ENCODE measurements around the gene SDC3.

DNA sequence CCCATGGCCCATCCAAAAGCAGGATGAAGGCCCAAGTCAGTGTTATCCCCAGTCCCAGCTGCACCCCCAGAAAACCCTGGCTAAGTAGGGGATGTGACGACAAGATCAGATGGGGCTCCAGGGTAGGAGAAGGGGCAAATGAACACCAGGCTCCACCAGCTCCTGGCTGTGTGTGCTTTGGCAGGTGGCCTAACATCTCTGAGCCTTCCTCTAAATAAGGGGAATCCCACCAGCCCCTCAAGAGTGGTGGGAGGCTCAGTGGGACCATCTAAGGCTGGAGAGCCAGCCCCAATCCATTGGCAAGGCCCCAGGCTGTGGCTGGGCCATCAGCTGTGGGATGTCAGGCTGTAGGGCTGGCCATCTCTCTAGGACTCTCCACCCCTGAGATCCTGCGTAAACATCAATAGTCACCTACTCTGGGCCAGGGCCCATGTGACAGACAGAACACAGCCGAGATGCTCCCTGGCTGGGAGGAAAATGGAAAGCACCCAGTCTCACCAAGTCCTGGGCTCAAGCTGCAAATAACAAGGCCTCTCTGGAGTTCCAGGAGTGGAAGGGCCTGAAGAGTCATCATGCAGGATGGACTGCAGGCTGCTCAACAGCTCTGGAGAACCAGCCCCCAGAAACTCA is 7.5 kb downstream of the SDC3 start:
- TF ChIP-seq SP1 (CRISPR knock-in tag; conservative IDR thresholded peaks at IDR 0.05), result no peak
- no peak for TF ChIP-seq MAX (CRISPR knock-in tag; IDR thresholded peaks at IDR 0.05)
- no peak for TF ChIP-seq NFYB (CRISPR knock-in tag; conservative IDR thresholded peaks at IDR 0.05; ENCODE audit: low read depth)
- TF ChIP-seq, protein P1, sequence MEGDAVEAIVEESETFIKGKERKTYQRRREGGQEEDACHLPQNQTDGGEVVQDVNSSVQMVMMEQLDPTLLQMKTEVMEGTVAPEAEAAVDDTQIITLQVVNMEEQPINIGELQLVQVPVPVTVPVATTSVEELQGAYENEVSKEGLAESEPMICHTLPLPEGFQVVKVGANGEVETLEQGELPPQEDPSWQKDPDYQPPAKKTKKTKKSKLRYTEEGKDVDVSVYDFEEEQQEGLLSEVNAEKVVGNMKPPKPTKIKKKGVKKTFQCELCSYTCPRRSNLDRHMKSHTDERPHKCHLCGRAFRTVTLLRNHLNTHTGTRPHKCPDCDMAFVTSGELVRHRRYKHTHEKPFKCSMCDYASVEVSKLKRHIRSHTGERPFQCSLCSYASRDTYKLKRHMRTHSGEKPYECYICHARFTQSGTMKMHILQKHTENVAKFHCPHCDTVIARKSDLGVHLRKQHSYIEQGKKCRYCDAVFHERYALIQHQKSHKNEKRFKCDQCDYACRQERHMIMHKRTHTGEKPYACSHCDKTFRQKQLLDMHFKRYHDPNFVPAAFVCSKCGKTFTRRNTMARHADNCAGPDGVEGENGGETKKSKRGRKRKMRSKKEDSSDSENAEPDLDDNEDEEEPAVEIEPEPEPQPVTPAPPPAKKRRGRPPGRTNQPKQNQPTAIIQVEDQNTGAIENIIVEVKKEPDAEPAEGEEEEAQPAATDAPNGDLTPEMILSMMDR (IDR thresholded peaks at IDR 0.05), result no peak
- TF ChIP-seq, protein P2, sequence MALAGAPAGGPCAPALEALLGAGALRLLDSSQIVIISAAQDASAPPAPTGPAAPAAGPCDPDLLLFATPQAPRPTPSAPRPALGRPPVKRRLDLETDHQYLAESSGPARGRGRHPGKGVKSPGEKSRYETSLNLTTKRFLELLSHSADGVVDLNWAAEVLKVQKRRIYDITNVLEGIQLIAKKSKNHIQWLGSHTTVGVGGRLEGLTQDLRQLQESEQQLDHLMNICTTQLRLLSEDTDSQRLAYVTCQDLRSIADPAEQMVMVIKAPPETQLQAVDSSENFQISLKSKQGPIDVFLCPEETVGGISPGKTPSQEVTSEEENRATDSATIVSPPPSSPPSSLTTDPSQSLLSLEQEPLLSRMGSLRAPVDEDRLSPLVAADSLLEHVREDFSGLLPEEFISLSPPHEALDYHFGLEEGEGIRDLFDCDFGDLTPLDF (CRISPR knock-in tag; IDR thresholded peaks at IDR 0.05), result no peak
- TF ChIP-seq, protein P3, sequence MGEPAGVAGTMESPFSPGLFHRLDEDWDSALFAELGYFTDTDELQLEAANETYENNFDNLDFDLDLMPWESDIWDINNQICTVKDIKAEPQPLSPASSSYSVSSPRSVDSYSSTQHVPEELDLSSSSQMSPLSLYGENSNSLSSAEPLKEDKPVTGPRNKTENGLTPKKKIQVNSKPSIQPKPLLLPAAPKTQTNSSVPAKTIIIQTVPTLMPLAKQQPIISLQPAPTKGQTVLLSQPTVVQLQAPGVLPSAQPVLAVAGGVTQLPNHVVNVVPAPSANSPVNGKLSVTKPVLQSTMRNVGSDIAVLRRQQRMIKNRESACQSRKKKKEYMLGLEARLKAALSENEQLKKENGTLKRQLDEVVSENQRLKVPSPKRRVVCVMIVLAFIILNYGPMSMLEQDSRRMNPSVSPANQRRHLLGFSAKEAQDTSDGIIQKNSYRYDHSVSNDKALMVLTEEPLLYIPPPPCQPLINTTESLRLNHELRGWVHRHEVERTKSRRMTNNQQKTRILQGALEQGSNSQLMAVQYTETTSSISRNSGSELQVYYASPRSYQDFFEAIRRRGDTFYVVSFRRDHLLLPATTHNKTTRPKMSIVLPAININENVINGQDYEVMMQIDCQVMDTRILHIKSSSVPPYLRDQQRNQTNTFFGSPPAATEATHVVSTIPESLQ (CRISPR knock-in tag; IDR thresholded peaks at IDR 0.05), result no peak
- no peak for TF ChIP-seq STAT6 (CRISPR knock-in tag; conservative IDR thresholded peaks at IDR 0.05; ENCODE audit: low read depth)
- TF ChIP-seq ZNF317 (CRISPR knock-in tag; IDR thresholded peaks at IDR 0.05; ENCODE audit: borderline replicate concordance, low read depth), result no peak
- TF ChIP-seq E2F4 (CRISPR knock-in tag; IDR thresholded peaks at IDR 0.05; ENCODE audit: borderline replicate concordance, low read depth), result no peak
- TF ChIP-seq, protein P4, sequence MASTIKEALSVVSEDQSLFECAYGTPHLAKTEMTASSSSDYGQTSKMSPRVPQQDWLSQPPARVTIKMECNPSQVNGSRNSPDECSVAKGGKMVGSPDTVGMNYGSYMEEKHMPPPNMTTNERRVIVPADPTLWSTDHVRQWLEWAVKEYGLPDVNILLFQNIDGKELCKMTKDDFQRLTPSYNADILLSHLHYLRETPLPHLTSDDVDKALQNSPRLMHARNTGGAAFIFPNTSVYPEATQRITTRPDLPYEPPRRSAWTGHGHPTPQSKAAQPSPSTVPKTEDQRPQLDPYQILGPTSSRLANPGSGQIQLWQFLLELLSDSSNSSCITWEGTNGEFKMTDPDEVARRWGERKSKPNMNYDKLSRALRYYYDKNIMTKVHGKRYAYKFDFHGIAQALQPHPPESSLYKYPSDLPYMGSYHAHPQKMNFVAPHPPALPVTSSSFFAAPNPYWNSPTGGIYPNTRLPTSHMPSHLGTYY (CRISPR knock-in tag; IDR thresholded peaks at IDR 0.05), result no peak
- TF ChIP-seq, protein P5, sequence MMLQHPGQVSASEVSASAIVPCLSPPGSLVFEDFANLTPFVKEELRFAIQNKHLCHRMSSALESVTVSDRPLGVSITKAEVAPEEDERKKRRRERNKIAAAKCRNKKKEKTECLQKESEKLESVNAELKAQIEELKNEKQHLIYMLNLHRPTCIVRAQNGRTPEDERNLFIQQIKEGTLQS (CRISPR knock-in tag; conservative IDR thresholded peaks at IDR 0.05), result no peak
- no peak for TF ChIP-seq NFE2L1 (CRISPR knock-in tag; IDR thresholded peaks at IDR 0.05)
- TF ChIP-seq KAT7 (CRISPR knock-in tag; IDR thresholded peaks at IDR 0.05; ENCODE audit: borderline replicate concordance), result no peak

Data from WTC11 (cell line).